ENCODE data around the gene ID4.

ID4 gene

GRCh38 chr6:19864285-19864684 is 27.1 kb downstream of the ID4 start:
- DNase-seq = no peak

GRCh38 chr6:19865178-19865577 is 28.0 kb downstream of the ID4 start:
- no peak for DNase-seq

- peak; percentile 31 for DNase-seq
Measured at GRCh38 chr6:19866173-19866984, 29.2 kb downstream of the ID4 start.

- DNase-seq = no peak
Measured at GRCh38 chr6:19866985-19867627, 29.9 kb downstream of the ID4 start.

GRCh38 chr6:19869464-19869863 is 32.3 kb downstream of the ID4 start:
- DNase-seq = no peak

- DNase-seq = no peak
Measured at GRCh38 chr6:19870322-19870721, 33.2 kb downstream of the ID4 start.

- no peak for DNase-seq
Measured at GRCh38 chr6:19873031-19873430, 35.9 kb downstream of the ID4 start.

- DNase-seq = no peak
Measured at GRCh38 chr6:19876672-19877071, 39.5 kb downstream of the ID4 start.

- peak; percentile 99 for DNase-seq
Measured at GRCh38 chr6:19879663-19880062, 42.5 kb downstream of the ID4 start.

GRCh38 chr6:19880066-19880465 is 42.9 kb downstream of the ID4 start:
- DNase-seq = peak; percentile 87

GRCh38 chr6:19891451-19891850 is 54.3 kb downstream of the ID4 start:
- no peak for DNase-seq
